Liver (tissue), 9 donors: Measurements from ENCODE around the gene OLFML2B. TPM values are rescaled to one million over a fixed set of nuclear protein-coding genes. Genes with fewer than 3 reads are reported as not detected.

Source experiments
- DNase-seq: peaks from one replicate; pipeline ENCODE4 v3.0.0-alpha.2; 2017; ENCODE audit warnings: low spot score
- H3K27ac ChIP-seq, 2 donors: one replicate each; pipeline ENCODE4 v1.7.0; 2013; ENCODE audit warnings: inconsistent platforms in 2 of 2, low read length in 2 of 2, control low read depth in 1 of 2, low read depth in 1 of 2, mild to moderate bottlenecking in 1 of 2
- H3K27me3 ChIP-seq, 4 donors: one replicate each; pipeline versions ENCODE4 v1.6.1 to v1.7.0; 2013; ENCODE audit warnings: low read length in 3 of 4, inconsistent platforms in 1 of 4, mild to moderate bottlenecking in 1 of 4, moderate library complexity in 1 of 4; ENCODE audit not compliant: control insufficient read depth in 4 of 4, insufficient read depth in 4 of 4
- H3K36me3 ChIP-seq, 4 donors: one replicate each; pipeline versions ENCODE4 v1.6.1 to v1.7.0; 2013; ENCODE audit warnings: low read length in 3 of 4, mild to moderate bottlenecking in 3 of 4, low read depth in 1 of 4, moderate library complexity in 1 of 4; ENCODE audit not compliant: control insufficient read depth in 4 of 4, insufficient read depth in 3 of 4
- H3K4me1 ChIP-seq, 4 donors: one replicate each; pipeline versions ENCODE4 v1.6.1 to v1.7.0; 2013; ENCODE audit warnings: low read length in 3 of 4, mild to moderate bottlenecking in 3 of 4, moderate library complexity in 1 of 4; ENCODE audit not compliant: control insufficient read depth in 4 of 4, insufficient read depth in 4 of 4
- H3K4me3 ChIP-seq, 3 donors: one replicate each; pipeline versions ENCODE4 v1.6.1 to v1.7.0; 2013; ENCODE audit warnings: low read length in 3 of 3, control low read depth in 1 of 3, low read depth in 1 of 3, mild to moderate bottlenecking in 1 of 3
- H3K9ac ChIP-seq, 2 donors: one replicate each; pipeline ENCODE4 v1.7.0; 2013; ENCODE audit warnings: low read length in 2 of 2, mild to moderate bottlenecking in 2 of 2, moderate library complexity in 2 of 2, control low read depth in 1 of 2, low read depth in 1 of 2
- H3K9me3 ChIP-seq, 4 donors: one replicate each; pipeline versions ENCODE4 v1.6.1 to v1.7.0; 2013; ENCODE audit warnings: low read length in 3 of 4; ENCODE audit not compliant: control insufficient read depth in 4 of 4
- ATF3 ChIP-seq: IDR thresholded peaks from 2 replicates; pipeline ENCODE4 v1.6.1; 2016; ENCODE audit warnings: antibody characterized with exemption
- EGR1 ChIP-seq, 2 donors: IDR thresholded peaks; 2 replicates each; pipeline ENCODE4 v1.6.1; 2016 to 2018; ENCODE audit warnings: antibody characterized with exemption in 2 of 2, low read depth in 2 of 2
- FOXA1 ChIP-seq: IDR thresholded peaks from 2 replicates; pipeline ENCODE4 v1.6.1; 2016; ENCODE audit warnings: antibody characterized with exemption
- FOXA2 ChIP-seq: IDR thresholded peaks from 2 replicates; pipeline ENCODE4 v1.6.1; 2016; ENCODE audit warnings: antibody characterized with exemption
- GABPA ChIP-seq, 2 donors: IDR thresholded peaks in 1 of 2; conservative IDR thresholded peaks in 1 of 2; 2 replicates each; pipeline ENCODE4 v1.6.1; 2016; ENCODE audit warnings: antibody characterized with exemption in 2 of 2, mild to moderate bottlenecking in 1 of 2, moderate library complexity in 1 of 2
- HNF4A ChIP-seq, 2 donors: conservative IDR thresholded peaks; 2 replicates each; pipeline ENCODE4 v1.6.1; 2016; ENCODE audit warnings: antibody characterized with exemption in 2 of 2, mild to moderate bottlenecking in 2 of 2
- JUND ChIP-seq, 2 donors: IDR thresholded peaks; 2 replicates each; pipeline ENCODE4 v1.6.1; 2016; ENCODE audit warnings: antibody characterized with exemption in 2 of 2
- MAX ChIP-seq: IDR thresholded peaks from 2 replicates; pipeline ENCODE4 v1.6.1; 2016; ENCODE audit warnings: antibody characterized with exemption
- NR2F2 ChIP-seq: IDR thresholded peaks from 2 replicates; pipeline ENCODE4 v1.6.1; 2016; ENCODE audit warnings: antibody characterized with exemption
- REST ChIP-seq: IDR thresholded peaks from 2 replicates; pipeline ENCODE4 v1.6.1; 2016; ENCODE audit warnings: antibody characterized with exemption, mild to moderate bottlenecking
- RXRA ChIP-seq, 2 donors: IDR thresholded peaks; 2 replicates each; pipeline ENCODE4 v1.6.1; 2017 to 2018; ENCODE audit warnings: antibody characterized with exemption in 2 of 2, mild to moderate bottlenecking in 1 of 2
- SP1 ChIP-seq: IDR thresholded peaks from 2 replicates; pipeline ENCODE4 v1.6.1; 2018; ENCODE audit warnings: antibody characterized with exemption, mild to moderate bottlenecking
- TAF1 ChIP-seq: conservative IDR thresholded peaks from 2 replicates; pipeline ENCODE4 v1.6.1; 2016; ENCODE audit warnings: antibody characterized with exemption, mild to moderate bottlenecking
- YY1 ChIP-seq: IDR thresholded peaks from 2 replicates; pipeline ENCODE4 v1.6.1; 2016; ENCODE audit warnings: antibody characterized with exemption, mild to moderate bottlenecking
- ZBTB33 ChIP-seq: IDR thresholded peaks from 2 replicates; pipeline ENCODE4 v1.6.1; 2016; ENCODE audit warnings: antibody characterized with exemption
- WGBS: extraction: QIAGEN DNeasy Blood & Tissue Kit; methylation state at CpG from one replicate; pipeline ENCODE4 v1.1.7; 2013; 5-methylcytosine and 5-hydroxymethylcytosine counted together
- polyA plus RNA-seq, 2 donors: library from polyadenylated mRNA; stranded (reverse) in 1 of 2; unstranded in 1 of 2; fragments of 200-250 nt in 1 of 2; fragments of >200 nt in 1 of 2; fragmentation: Nextera tagmentation in 1 of 2; extraction: Ambion mirVana in 1 of 2; gene quantifications; one replicate each; pipeline versions ENCODE4 v1.2.1 to v1.2.3, GENCODE V29; 2013 to 2015
- total RNA-seq, 2 donors: library from RNA; depleted of rRNA; stranded (reverse); fragments of >200 nt; gene quantifications; one replicate each; pipeline ENCODE4 v1.2.3, GENCODE V29; 2014
- donor health status: healthy.
- donor health status: healthy.
- donor health status: healthy.
- donor health status: healthy.
- donor health status: healthy.

The OLFML2B gene
- total and polyA plus RNA-seq, 4 donors = 0.54 to 0.84 (median 0.74) TPM

GRCh38 chr1:161986328-161986727, 37.3 kb downstream of the OLFML2B start:
- no peak for DNase-seq
- peaks cover 0 to 8% (median 2%) of the 10 kb centered on the region in 4 donors for H3K9me3 ChIP-seq
- no peaks in the 10 kb centered on the region for H3K4me1 ChIP-seq
- no peak overlapping the region for H3K9ac ChIP-seq
- H3K36me3 ChIP-seq = no peaks in the 10 kb centered on the region
- no peak overlapping the region for H3K4me3 ChIP-seq
- no peaks in the 10 kb centered on the region for H3K27me3 ChIP-seq
- TF ChIP-seq MAX (no peak), FOXA2 (no peak), REST (no peak), HNF4A (conservative IDR thresholded peaks at IDR 0.05) (no peak), YY1 (no peak), TAF1 (no peak), GABPA (IDR thresholded peaks at IDR 0.05 in 1 of 2, conservative IDR thresholded peaks at IDR 0.05 in 1 of 2) (no peak), EGR1 (IDR thresholded peaks at IDR 0.05; ENCODE audit: low read depth in 2 of 2) (no peak), RXRA (IDR thresholded peaks at IDR 0.05) (no peak)
- 80% methylated on average over 4 of the region's 4 CpGs for WGBS
- no peak overlapping the region for H3K27ac ChIP-seq

- DNase-seq = no peak
- Histone ChIP-seq H3K27me3 (no peaks in the 10 kb centered on the region), H3K9me3 (peaks cover 0 to 8% (median 2%) of the 10 kb centered on the region in 4 donors), H3K36me3 (no peaks in the 10 kb centered on the region), H3K9ac (no peak overlapping the region), H3K4me1 (no peaks in the 10 kb centered on the region), H3K27ac (no peak overlapping the region), H3K4me3 (no peak overlapping the region)
- 75% methylated on average over 5 of the region's 5 CpGs for WGBS
- TF ChIP-seq EGR1 (IDR thresholded peaks at IDR 0.05; ENCODE audit: low read depth in 2 of 2) = no peak
- no peak for TF ChIP-seq NR2F2
- TF ChIP-seq ZBTB33 = no peak
Measured at GRCh38 chr1:161985301-161985822, 38.3 kb downstream of the OLFML2B start.

GRCh38 chr1:161983725-161984124, 39.9 kb downstream of the OLFML2B start:
- DNase-seq = no peak
- Histone ChIP-seq H3K27me3 (no peaks in the 10 kb centered on the region), H3K4me1 (no peaks in the 10 kb centered on the region), H3K36me3 (no peaks in the 10 kb centered on the region), H3K9ac (no peak overlapping the region), H3K27ac (no peak overlapping the region), H3K4me3 (no peak overlapping the region), H3K9me3 (peaks cover 0 to 8% (median 2%) of the 10 kb centered on the region in 4 donors)
- 93% methylated on average over 22 of the region's 22 CpGs for WGBS
- TF ChIP-seq SP1 = no peak
- TF ChIP-seq HNF4A (conservative IDR thresholded peaks at IDR 0.05) = no peak
- TF ChIP-seq JUND (IDR thresholded peaks at IDR 0.05) = no peak
- TF ChIP-seq ZBTB33 = no peak
- TF ChIP-seq ATF3 = no peak
- TF ChIP-seq MAX = no peak
- TF ChIP-seq EGR1 (IDR thresholded peaks at IDR 0.05; ENCODE audit: low read depth in 2 of 2) = no peak
- TF ChIP-seq FOXA1 = no peak
- no peak for TF ChIP-seq REST
